ES-I3 (cell line): ENCODE results near the gene GNAI1.
"Not testable (repeated sequence)": the region's sequence is repeated elsewhere in the genome, so short reads cannot be mapped to it uniquely, and the experiment has no call there.

Experiments
- H3K36me3 ChIP-seq: 2 replicates; pipeline ENCODE4 v1.6.1; 2013; ENCODE audit warnings: mild to moderate bottlenecking, low read length, control low read depth, moderate library complexity; ENCODE audit not compliant: insufficient read depth
- H3K4me1 ChIP-seq: 2 replicates; pipeline ENCODE4 v1.6.1; 2013; ENCODE audit warnings: mild to moderate bottlenecking, control low read depth, low read length; ENCODE audit not compliant: insufficient read depth
- H3K9ac ChIP-seq: 2 replicates; pipeline ENCODE4 v1.6.1; 2013; ENCODE audit warnings: low read depth, mild to moderate bottlenecking, low read length, moderate library complexity
- H3K9me3 ChIP-seq: 2 replicates; pipeline ENCODE4 v1.6.1; 2013; ENCODE audit warnings: mild to moderate bottlenecking, low read length, moderate library complexity; ENCODE audit not compliant: control insufficient read depth, insufficient read depth

The GNAI1 gene

DNA sequence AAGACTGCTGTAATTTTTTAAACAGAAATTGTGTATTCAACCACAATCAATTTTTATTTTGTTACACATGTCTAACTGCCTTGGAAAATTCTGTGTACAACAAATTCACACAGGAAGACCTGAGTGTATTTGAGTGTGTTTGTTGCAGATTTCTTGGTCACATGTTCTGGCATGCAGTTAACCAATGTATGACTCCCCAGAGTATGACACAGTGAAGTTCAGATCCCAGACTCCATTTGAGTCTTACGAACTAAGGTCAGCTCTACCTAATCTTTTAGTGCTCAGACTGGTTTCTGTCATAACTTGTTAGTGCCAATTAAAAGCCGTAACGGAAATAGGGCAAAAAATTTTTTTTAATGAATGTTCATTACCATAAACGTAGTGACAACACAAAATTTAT lies 5.8 kb downstream of the GNAI1 start:
- H3K9ac ChIP-seq = no peak overlapping the region
- H3K9me3 ChIP-seq = no peaks in the 10 kb centered on the region
- H3K4me1 ChIP-seq = peaks cover 9% of the 10 kb centered on the region
- no peaks in the 10 kb centered on the region for H3K36me3 ChIP-seq

DNA sequence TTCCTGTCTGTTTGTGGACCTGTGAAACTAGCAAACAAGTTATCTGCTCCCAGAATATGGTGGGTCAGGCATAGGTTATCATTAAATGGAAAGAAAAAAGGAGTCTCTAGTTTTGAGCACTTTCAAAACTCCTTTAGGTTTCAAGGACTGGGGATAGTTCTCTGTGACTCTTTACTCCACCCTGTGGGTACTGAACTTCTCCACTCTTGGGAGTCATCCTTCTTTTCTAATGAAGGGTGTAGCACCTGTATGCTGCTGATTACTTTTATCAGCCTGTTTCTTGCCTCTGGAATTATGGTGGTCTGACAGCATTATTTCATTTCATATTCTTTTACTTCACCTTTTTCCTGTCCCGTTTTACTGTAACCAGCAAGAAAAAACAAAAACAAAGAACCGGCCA lies 6.7 kb downstream of the GNAI1 start:
- Histone ChIP-seq H3K9me3 (no peaks in the 10 kb centered on the region), H3K9ac (no peak overlapping the region), H3K4me1 (peaks cover 17% of the 10 kb centered on the region), H3K36me3 (no peaks in the 10 kb centered on the region)

DNA sequence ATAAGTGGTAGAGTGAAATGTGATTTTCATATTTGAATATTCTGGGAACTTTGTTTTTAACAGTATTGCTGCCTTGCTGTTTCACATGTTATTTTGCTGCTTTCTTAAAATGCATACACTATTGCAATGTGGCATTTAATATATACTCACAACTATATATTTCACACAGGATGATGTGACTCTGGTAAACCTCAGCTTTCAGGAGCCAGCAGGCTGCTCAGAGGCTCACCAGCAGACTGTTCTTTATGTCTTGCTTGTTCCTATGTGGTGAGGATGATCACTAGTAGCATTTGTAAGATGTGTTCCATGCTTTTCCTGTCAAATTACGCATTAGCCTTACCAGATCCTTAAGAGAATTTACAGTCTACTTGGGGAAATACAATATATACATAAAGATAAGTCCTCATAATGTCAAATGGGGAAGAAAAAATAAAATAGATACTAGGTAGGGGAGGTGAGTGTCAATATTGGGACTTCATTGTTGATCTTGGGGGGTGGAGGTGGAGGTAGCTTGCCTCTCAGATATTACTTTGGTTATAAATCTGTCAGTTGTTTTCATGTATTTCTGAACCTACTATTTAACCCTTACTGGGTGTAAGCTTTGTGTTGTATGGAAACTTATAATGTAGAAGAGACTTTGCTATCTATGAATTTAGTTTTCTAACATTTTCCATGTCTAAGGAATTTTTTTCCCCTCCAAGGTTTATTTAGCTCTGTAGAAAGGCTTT lies 8.4 kb downstream of the GNAI1 start:
- Histone ChIP-seq H3K4me1 (peaks cover 17% of the 10 kb centered on the region), H3K36me3 (no peaks in the 10 kb centered on the region), H3K9ac (no peak overlapping the region), H3K9me3 (no peaks in the 10 kb centered on the region)

DNA sequence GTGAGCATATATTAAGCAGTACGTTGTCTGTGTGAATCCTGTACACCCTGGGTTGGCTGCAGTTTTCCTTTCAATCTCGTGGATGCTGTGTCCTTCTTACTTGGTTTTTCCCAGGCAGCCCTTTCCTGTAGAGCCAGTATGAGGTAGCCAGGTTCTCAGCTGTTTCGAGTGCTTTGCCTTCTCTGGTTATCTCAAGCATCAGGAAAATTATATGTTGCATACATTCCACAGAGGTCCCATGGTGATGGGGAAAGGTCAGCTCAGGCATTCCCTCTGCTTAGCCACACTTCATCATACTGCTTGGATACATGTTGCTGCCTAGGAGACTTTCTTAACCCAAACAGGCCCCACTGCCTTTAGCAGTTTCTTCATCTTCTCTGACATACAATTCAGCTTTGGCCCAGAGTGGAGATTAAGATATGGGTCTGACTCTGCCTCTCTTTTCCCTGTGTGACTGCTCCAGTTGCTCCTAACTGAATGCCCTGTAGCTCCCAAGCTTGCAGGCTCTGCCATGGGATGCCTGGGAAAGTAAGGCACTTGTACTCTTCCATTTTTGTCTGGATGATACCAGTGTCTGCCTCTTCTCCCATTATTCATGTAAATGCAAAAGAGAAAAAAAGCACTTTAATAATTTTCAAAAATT lies 11.3 kb downstream of the GNAI1 start:
- no peaks in the 10 kb centered on the region for H3K9me3 ChIP-seq
- no peaks in the 10 kb centered on the region for H3K36me3 ChIP-seq
- no peak overlapping the region for H3K9ac ChIP-seq
- peaks cover 15% of the 10 kb centered on the region for H3K4me1 ChIP-seq

DNA sequence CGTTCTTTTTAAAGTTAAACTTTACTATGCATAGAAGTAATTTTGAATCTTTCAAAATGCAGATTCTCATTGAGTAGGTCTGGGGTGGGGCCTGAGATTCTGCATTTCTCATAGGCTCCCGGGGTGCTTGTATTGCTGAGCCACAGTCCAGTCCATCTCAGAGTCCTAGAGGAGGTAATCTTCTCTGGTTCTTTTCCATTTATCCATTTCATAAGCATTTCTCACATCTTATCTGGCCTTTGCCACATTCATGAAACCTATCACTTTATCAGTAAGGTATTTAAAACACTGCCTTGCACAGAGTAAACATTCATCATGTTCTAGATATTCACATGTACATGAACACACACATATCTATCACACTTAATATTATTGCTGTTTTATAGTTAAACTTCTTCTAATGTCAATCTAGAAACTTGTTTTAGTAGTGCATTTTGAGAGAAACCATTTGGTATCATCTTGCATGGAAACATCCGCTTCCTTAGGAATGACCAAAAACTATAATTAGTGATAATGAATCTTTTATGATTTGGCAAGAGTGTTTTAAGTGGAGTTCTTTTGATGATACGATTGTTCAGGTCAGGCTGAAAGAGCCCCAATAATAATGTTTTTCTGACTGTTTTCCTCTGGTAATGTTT lies 12.0 kb downstream of the GNAI1 start:
- no peaks in the 10 kb centered on the region for H3K36me3 ChIP-seq

DNA sequence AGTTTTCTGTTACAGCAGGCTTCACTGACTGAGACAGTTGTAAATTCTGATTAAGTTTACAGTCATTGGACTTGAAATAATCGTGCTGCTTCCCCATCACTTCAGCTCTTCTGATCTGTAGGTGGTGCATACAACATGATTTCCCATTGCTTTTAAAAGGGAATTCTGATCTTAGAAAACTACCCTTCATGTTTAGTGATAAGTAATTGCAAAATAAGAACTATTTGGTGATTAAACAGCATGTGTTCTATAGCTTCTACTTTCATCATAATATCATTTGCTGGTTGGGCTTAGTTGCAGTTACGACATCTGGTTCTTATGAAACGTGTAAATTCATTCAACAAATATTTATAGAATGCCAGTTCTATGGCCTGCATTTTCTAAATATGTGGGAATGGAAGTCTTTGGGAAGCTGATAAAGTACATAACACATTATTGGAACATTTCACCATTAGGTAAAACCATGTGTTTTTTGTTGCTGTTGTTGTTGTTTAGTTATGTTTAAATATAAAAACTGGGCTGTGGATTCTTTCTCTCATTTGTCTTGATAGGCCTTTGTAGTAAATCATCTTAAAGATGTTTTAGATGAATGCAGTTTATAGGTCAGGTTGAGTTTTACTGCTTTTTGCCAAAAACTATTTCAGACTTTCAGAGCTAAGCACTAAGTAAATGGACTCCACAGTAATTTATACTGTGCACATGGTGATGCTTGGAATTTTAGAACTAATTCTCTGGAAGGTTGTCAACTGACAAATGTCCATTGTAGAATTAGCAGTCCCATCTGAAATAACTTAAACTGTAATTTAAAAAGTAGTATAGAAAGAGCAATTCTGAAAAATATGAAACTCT lies 13.1 kb downstream of the GNAI1 start:
- H3K4me1 ChIP-seq = peaks cover 26% of the 10 kb centered on the region
- H3K36me3 ChIP-seq = no peaks in the 10 kb centered on the region
- H3K9ac ChIP-seq = no peak overlapping the region

More for the DNA sequence above, 12.0 kb downstream of the GNAI1 start:
- H3K9ac ChIP-seq = no peak overlapping the region
- peaks cover 23% of the 10 kb centered on the region for H3K4me1 ChIP-seq
- H3K9me3 ChIP-seq = no peaks in the 10 kb centered on the region

DNA sequence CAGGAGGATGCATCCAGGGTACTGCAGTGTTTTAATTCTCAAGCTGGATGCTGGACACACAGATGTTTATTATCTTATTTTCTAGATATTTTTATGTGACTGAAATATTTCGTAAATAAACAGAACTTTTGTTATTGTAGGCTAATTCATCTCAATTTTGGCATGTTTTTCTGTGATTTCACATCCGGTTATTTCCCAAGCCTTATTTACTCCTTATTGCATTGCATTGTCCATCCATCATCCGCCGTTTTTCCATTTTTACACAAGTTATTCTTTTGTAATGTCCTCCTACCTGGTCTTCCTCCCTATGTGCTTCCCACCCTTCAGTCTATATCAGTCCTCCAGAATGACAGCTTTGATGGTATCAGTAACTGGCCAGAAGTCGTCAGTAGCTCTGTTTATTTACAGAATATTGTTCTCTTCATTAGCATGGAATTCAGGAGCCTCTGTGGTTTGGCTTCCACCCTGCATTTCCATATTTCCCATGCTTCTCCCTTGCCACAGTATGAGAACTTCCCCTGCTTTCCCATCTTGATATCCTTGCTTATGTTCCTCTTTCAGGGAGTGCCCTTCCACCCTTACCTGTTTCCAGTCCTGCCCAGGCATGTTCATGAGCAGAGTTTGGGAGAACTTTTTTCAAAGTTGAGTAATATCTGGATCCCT lies 16.1 kb downstream of the GNAI1 start:
- H3K9me3 ChIP-seq = no peaks in the 10 kb centered on the region
- no peak overlapping the region for H3K9ac ChIP-seq
- H3K36me3 ChIP-seq = no peaks in the 10 kb centered on the region
- H3K4me1 ChIP-seq = peaks cover 32% of the 10 kb centered on the region

More for the DNA sequence above, 13.1 kb downstream of the GNAI1 start:
- no peaks in the 10 kb centered on the region for H3K9me3 ChIP-seq

DNA sequence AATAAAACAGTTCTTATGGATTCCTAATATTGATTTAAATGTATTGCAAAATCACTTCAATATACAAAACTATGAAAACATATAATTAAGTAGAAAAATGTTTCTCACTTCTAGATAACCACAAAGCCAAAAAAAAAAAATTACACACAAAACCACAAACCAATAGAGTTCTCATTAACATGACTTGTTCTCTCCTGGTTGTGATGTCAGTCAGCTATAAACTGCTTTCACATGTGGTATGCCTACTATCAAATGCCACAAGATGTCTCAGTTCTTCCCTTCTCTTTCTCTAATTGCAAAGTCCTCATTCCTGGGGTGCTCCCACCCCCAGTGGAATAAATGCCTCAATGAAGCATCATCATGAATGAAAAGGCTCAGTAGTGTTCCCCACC lies 16.6 kb downstream of the GNAI1 start:
- H3K9ac ChIP-seq = no peak overlapping the region
- H3K9me3 ChIP-seq = no peaks in the 10 kb centered on the region
- peaks cover 27% of the 10 kb centered on the region for H3K4me1 ChIP-seq
- no peaks in the 10 kb centered on the region for H3K36me3 ChIP-seq

DNA sequence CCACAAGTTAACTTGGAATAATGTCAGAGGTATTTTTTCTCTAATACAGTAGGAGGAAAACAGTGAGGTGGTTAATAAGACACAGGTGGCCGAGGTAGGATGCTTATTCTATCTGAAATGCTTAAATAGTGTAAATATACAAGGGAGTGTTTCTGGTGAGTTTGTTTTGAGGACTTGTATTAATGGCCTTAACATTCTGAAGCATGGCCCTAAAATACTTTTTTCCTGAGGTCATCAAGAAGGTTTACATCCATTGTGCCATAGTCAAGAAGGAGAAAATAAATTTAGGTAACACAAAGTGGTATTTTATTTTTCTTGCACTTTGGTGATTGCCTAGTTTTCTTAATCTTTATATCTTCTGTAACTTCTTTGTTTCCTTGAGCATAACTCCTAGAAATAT lies 18.8 kb downstream of the GNAI1 start:
- Histone ChIP-seq H3K4me1 (peaks cover 26% of the 10 kb centered on the region), H3K9ac (no peak overlapping the region), H3K36me3 (no peaks in the 10 kb centered on the region), H3K9me3 (no peaks in the 10 kb centered on the region)

DNA sequence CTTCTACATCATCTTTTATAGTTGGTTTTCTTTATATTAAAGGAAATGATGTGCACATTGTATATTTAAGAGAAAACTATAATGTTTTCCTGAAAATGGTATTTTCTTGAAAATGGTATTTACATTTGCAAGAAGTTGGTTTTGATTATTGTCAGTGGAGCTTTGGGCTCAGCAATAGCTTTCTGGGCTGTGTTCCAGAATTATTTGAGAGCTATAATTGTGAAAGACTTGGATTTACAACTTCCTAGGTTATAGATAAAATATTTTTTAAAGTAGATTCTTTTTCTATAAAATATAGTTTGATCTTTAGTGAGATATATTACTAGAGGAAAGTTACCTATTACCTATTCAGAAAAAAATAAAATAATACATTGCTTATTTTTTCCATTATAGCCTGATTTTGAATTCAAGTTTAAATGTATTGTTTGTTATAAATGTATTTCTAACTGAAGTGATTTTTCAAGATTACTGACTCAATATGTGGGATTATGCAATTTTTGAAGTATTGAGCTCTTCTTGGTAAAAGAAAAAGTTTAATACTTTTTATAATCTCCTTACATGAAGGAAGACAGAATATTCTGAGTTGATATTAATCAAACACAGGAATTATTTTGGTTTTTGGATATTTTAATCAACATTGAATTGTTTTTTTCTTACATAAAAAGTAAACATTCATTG lies 20.2 kb downstream of the GNAI1 start:
- Histone ChIP-seq H3K9ac (no peak overlapping the region), H3K36me3 (no peaks in the 10 kb centered on the region), H3K9me3 (no peaks in the 10 kb centered on the region), H3K4me1 (peaks cover 24% of the 10 kb centered on the region)

DNA sequence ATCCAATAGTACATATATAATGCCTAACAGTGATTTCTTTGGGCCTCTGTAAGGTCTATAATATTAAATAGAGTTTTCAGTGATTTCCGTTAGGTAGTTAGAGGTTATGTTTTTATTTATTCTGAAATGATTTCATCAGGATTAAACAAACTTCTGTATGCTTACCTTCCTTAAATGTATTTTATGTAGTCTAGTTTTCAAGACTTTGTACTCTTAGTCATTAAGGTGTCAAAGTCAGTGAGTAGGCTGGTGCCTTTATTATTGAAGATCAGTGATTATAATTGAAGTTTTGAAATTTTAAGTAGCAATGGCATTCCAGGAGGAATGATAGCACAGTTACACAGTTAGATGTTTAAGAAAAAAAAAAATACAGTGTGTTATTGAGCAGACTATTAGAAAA lies 20.7 kb downstream of the GNAI1 start:
- Histone ChIP-seq H3K4me1 (peaks cover 24% of the 10 kb centered on the region), H3K9ac (no peak overlapping the region), H3K9me3 (no peaks in the 10 kb centered on the region), H3K36me3 (no peaks in the 10 kb centered on the region)

DNA sequence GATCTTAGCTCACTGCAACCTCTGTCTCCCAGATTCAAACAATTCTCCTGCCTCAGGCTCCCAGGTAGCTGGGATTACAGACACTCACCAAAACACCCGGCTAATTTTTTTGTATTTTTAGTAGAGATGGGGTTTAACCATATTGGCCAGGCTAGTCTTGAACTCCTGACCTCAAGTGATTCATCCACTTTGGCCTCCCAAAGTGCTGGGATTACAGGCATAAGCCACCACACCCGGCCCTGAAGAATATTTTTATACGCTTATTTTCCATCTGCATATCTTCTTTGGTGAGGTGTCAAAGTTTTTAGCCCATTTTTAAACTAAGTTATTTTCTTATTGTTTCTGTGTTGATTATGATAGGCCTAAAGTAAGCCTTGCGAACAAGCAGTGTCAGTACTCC lies 23.1 kb downstream of the GNAI1 start:
- H3K9me3 ChIP-seq, H3K4me1 ChIP-seq, H3K36me3 ChIP-seq, H3K9ac ChIP-seq: not testable (repeated sequence)

DNA sequence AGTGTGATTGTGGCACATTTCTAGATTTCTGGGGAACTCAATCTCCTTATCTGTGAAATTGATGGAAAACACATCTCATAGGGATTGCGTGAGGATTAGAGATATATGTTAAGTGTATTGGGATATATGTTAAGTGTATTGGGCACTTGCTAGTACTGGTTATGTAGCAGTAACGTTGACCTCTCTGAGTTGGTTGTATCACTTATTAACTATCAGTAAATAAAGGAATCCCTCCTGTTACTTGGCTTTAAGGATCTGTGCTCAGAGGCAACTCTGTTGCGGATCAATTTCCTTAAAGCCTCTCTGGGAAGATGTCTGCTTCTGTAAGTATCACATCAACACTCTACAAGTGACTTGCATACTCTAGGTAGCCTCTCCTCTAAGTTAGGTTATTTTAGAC lies 25.2 kb downstream of the GNAI1 start:
- peaks cover 3% of the 10 kb centered on the region; the same call in 1 of the 2 replicates for H3K4me1 ChIP-seq
- H3K9ac ChIP-seq = no peak overlapping the region
- H3K9me3 ChIP-seq = no peaks in the 10 kb centered on the region
- H3K36me3 ChIP-seq = no peaks in the 10 kb centered on the region
